Stimulated activated CD4-positive, alpha-beta T cell treated with anti-CD3 and anti-CD28 coated beads, TNF-alpha, amount 100 ng/mL, for 48 hours (primary cell): ENCODE data around the gene FOXJ2.
A peak's percentile ranks its signal among the peaks of the same experiment; 100 is the strongest.
"Not testable (repeated sequence)": the region's sequence is repeated elsewhere in the genome, so short reads cannot be mapped to it uniquely, and the experiment has no call there.

ENCODE experiments used
- DNase-seq, 3 donors: peaks; one replicate each; pipeline ENCODE4 v3.0.0-alpha.2; 2020; ENCODE audit warnings: low read depth in 3 of 3

FOXJ2 gene

GRCh38 chr12:8030189-8030588 lies 2.3 kb upstream of the FOXJ2 start:
- no peak for DNase-seq

GRCh38 chr12:8031017-8031416 lies 1.5 kb upstream of the FOXJ2 start:
- not testable (repeated sequence) for DNase-seq

GRCh38 chr12:8031872-8032241 lies 659 bp upstream of the FOXJ2 start:
- DNase-seq: no peak

- peak in 1 of 3 donors; percentile 45 for DNase-seq
These were observed 883 bp downstream of the FOXJ2 start for GRCh38 chr12:8033153-8034044.

- DNase-seq: no peak
These were observed 2.3 kb downstream of the FOXJ2 start for GRCh38 chr12:8034802-8035201.

- DNase-seq: no peak
These were observed 3.0 kb downstream of the FOXJ2 start for GRCh38 chr12:8035440-8036010.

DNA sequence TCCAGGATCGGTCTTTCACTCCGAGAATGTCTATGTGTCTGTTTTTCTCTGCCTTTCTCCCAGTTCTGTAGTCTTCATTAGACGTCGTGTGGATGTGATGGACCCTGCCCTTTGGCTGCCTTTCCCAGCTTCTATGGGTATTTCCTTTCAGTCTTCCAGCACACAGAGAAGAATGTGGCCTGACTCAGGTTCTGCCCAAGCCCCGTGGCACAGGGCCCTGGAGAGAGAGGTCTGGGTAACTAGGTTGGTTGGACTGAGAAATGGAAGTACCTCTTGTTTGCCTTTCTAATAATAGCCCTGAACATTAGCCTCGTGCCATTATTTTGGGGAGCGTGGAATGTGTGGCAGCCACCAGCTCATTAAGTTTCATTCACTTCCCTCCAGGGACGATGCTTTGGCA lies 3.8 kb downstream of the FOXJ2 start:
- DNase-seq: no peak

DNA sequence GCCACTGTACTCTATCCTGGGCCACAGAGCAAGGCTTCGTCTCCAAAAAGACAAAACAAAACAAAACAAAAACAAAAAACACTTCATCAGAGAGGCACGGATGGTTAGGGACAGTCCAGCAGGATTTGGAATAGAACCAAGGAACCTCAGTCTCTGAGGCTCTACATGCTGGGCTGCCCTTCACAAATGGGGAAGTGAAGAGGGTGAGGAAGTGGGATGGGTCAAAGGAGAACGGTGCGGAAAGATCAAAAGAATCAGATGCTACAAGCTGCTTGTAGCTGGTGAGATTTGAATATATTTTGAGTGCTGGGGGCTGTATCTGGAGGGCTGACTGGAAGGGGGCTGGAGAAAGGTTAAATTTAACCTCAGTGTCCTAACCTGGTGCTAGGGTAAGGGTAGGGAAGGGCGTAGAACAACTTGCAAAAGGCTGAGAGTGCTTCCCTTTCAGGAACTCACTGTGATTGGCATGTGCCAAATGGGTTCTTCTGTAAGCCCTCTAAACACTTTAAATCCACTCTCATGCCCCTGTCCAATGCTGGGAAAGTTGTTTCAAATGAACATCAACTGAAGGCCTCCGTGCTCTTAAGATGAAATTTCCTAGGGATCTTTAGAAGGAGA lies 4.6 kb downstream of the FOXJ2 start:
- no peak for DNase-seq

GRCh38 chr12:8037947-8038346 lies 5.4 kb downstream of the FOXJ2 start:
- DNase-seq: no peak

DNA sequence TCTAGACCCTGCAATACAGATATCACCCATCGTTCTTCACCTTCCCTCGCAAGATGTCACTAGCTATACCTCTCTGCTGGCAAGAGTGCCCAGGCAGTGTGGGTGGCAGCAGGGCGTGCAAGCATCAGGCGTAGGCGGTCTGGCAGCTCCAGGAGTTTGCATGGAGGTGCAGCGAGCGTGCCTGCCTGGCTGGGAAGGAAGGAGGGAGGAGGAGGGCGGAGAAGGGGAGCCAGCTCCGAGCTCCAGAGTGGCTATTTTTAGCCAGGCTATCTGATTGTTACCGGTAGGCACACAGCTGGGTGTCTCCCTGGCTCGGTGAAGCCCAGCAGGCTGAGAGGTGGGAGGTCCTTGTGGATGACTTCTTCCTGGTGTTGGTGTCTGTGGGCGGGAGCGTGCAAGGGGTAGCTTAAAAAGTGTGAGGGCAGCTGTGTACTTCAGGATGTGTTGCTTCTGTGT lies 6.2 kb downstream of the FOXJ2 start:
- DNase-seq: no peak

DNA sequence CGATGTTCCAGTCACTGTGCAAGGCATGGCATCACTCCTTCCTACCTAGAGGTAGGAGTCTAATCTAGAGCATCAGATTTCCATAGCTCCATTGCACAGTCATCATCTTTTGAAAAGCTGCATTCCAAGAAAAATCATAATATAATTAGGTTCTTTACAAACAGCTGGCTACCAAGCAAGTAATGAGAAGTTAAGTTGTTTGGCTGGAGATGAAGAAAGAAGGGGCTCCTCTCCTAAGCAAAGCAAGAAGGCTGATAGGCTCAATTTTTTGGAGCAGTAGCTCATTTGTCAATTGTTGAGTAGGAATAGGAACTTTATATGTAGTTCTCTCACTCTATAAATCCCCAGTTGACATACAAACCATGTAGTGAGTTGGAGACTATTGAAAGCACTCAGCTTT lies 8.3 kb downstream of the FOXJ2 start:
- no peak for DNase-seq

- DNase-seq: peak; percentile 59 to 74 (median 65)
These were observed 13.7 kb downstream of the FOXJ2 start for GRCh38 chr12:8045952-8046944.

GRCh38 chr12:8047842-8048241 lies 15.3 kb downstream of the FOXJ2 start:
- no peak for DNase-seq

DNA sequence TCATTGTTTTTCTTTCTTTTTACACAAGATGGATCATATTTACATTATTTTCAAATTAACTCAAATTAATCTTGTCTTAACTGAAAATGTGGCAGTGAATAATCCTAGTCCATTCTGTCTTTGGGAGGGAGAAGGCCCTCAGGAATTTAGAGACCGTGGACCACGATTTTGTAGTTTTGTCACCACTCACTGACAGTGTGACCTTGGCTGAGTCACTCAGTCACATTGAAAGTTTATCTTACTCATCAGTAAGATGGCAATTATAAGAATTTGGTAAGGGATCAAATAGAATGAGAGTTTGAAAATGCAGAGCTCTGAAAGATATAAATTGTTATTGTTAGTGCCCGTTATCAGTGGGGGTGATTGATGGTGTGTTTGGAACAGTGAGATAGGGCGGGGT lies 16.4 kb downstream of the FOXJ2 start:
- no peak for DNase-seq

DNA sequence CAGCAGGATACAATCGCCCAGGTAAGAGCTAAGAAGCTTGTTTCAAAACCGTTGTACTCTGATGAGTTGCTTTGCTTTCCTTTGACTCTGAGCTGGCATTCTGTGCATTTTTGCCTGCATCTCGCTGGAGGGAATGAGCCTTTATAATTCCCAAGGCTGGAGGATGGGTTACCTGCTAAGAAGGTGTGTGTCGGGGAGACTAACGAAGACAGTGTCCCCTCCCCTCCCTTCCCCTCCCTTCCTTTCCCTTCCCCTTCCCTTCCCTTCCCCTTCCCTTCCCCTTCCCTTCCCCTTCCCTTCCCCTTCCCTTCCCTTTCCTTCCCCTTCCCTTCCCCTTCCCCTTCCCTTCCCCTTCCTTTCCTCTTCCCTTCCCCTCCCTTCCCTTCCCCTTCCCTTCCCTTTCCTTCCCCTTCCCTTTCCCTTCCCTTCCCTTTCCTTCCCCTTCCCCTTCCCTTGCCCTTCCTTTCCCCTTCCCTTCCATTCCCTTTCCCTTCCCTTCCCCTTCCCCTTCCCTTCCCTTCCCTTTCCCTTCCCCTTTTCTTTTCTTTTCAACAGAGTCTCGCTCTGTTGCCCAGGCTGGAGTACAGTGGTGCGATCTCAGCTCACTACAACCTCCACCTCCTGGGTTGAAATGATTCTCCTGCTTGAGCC lies 18.2 kb downstream of the FOXJ2 start:
- no peak for DNase-seq

GRCh38 chr12:8052679-8053078 lies 20.2 kb downstream of the FOXJ2 start:
- DNase-seq: no peak

- DNase-seq: no peak
These were observed 22.3 kb downstream of the FOXJ2 start for GRCh38 chr12:8054816-8055215.

GRCh38 chr12:8057306-8057705 lies 24.8 kb downstream of the FOXJ2 start:
- DNase-seq: no peak

DNA sequence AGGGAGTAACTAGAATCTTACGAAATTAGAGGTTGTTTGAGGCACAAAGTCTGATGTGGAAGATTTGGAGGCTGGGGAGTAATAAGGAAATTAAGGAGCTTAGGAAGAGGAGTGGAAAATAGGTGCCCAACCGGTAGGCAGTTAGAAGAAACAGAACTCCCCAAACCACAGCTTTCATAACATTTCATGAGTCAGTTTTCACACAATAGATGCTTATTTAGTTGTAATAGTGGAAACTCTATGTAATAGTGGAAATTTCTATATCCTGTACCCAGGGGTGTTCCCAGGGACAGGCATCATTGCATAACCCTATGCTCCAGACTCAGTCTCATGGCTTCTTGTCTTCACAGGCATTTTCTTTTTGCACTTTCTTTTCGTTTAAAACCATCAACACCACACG lies 25.3 kb downstream of the FOXJ2 start:
- no peak for DNase-seq

DNA sequence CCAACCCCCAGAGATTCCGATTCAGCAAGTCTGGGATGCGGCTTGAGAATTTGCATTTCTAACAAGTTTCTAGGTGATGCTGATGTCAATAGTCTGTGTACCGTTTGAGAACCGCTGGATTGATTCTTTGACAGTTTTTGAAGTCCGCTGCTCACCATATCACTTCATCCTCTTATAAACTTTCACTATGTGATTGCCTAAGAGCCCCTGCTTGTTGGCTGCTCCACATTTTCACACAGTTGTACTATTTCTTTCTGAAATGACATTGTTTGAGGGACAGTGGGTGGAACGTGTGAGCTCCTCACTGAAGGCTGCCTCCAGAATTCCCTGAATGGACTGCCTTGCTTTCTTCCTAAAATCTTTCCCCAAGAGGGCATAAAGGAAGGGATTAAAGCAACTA lies 26.0 kb downstream of the FOXJ2 start:
- DNase-seq: no peak

DNA sequence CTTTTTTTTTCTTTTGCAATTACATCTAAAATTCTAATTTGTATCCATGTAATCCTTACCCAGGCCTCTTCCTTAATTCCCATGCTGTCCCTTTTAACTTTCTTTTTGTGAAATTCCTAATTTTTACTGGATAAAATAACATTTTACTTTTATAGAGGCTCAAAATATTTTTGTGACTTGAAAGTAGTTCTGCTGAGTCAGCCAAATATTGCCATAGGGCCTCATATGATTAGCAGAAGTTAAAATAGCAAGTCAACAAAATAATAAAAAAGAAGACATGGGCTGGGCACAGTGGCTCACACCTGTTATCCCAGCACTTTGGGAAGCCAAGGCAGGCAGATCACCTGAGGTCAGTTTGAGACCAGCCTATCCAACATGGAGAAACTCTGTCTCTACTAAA lies 31.6 kb downstream of the FOXJ2 start:
- DNase-seq: no peak
